ENCODE results near the gene TMEM270.
"Not testable (repeated sequence)": the region's sequence is repeated elsewhere in the genome, so short reads cannot be mapped to it uniquely, and the experiment has no call there.

Gene TMEM270

DNA sequence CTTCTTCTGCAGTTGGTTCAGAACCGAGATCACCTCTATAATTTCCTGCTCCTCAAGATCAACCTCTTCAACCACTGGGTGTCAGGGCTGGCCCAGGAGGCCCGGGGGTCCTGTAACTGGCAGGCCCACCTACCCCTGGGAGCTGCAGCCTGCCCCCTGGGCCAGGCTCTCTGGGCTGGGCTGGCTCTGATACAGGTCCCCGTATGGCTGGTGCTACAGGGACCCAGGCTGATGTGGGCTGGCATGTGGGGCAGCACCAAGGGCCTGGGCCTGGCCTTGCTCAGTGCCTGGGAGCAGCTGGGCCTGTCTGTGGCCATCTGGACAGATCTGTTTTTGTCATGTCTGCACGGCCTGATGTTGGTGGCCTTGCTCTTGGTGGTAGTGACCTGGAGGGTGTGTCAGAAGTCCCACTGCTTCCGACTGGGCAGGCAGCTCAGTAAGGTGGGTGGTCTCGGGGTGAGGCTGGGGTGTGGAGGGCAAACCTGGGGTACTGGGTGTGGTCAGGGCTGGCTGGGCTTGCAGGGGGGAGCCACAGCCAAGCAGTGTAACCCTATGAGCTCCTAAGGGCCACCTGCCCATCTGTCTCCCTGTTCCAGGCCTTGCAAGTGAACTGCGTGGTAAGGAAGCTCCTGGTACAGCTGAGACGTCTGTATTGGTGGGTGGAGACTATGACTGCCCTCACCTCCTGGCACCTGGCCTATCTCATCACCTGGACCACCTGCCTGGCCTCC lies 4.2 kb downstream of the TMEM270 start:
- DNase-seq, result no peak

DNA sequence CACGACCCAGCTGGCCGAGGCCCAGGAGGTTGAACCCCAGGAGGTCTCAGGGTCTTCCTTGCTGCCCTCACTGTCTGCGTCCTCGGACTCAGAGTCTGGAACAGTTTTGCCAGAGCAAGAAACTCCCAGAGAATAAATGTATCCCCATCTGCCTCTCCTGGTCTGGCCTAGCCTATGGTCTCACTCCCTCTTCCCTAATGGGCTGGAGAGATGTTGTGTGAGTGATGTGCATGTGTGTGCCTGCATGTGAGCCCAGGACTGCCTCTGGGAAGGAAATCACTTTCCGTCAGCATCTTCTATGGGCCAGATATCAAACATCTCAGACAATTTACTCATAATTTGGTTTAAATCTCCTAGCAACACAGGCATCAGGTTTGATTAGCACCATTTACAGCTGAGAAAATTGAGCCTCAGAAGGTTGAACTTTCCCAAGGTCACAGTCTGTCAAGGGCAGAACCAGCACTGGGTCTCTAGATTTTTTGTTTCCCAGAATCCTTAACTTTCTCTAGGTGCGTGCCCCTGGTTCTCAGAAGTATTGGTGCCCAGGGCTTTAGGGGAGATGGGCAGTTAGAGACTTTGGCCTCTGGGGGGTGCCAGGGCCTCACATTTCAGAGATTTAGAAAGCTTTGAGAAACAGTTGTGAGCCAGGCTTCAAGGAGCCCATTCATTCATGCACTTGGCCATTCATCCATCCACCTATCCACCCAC lies 4.9 kb downstream of the TMEM270 start:
- DNase-seq, result no peak

DNA sequence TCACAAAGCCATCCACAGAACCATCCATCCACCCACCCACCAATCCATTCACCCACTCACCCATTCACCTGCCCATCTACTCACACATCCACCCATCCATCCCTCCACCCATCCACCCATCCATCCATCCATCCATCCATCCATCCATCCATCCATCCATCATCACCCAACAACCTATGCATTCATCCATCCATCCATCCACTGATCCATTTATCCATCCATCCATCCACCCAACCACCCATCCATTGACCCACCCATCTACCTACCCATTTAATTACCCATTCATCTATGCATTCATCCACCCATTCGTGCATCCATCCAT lies 5.4 kb downstream of the TMEM270 start:
- no peak for DNase-seq

DNA sequence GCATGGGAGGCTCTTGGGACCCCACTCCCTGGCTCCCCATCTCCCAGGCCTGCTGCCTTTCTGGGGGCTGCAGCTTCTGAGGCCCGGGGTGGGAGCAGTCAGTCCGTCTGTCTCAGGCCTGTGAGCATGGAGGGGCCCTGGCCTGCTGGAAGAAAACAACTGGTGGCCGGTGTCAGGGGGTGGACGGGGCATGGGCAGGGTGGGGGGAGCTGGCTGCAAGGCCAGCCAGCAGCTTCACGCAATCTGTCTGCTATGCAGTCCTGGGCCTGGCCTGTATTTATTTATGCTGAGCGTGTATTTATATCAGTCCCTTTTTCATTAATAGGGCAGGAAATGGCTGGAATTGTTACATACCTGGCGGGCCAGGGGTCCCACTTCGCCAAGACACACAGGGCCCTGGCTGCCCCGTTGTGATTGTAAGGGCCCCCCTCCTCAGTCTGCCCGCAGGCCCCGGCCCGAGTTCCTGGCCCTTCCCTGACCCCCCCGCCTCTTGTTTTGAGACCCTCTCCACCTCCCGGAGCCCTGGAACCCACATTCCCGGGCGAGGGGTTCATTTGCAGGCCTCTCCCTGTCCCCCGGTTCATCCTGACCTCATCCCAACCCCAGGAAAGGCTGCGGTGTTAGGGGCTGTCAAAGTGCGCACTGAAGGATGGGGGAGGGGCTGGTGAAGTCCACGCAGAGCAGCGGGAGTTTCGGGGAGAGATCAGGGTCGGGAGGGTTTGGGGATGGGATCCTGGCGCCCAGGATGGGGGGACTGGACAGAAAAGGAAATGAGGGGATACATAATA lies 8.2 kb downstream of the TMEM270 start:
- no peak for DNase-seq

DNA sequence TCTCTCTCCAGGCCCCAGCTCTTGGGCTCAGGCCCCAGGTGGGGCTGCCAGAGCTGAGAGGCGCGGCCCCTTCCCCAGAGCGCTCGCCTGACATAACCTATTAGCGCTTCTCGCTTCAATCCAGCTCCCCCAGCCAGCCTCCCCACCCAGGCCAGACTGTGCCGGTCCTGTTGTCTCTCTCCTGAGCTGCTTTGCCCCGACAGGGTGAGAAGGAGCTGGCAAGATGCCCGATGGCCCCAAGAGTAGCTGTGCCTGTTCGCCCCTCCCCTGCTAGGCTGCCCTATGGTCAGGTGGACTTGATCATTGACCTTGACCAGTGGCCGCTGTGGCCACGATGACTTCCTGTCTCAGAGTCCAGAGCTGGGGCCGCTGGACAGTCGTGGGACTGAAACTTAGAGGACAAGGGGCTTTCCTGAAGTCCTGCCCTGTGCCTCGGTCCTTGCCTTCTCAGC lies 9.1 kb downstream of the TMEM270 start:
- no peak for DNase-seq

DNA sequence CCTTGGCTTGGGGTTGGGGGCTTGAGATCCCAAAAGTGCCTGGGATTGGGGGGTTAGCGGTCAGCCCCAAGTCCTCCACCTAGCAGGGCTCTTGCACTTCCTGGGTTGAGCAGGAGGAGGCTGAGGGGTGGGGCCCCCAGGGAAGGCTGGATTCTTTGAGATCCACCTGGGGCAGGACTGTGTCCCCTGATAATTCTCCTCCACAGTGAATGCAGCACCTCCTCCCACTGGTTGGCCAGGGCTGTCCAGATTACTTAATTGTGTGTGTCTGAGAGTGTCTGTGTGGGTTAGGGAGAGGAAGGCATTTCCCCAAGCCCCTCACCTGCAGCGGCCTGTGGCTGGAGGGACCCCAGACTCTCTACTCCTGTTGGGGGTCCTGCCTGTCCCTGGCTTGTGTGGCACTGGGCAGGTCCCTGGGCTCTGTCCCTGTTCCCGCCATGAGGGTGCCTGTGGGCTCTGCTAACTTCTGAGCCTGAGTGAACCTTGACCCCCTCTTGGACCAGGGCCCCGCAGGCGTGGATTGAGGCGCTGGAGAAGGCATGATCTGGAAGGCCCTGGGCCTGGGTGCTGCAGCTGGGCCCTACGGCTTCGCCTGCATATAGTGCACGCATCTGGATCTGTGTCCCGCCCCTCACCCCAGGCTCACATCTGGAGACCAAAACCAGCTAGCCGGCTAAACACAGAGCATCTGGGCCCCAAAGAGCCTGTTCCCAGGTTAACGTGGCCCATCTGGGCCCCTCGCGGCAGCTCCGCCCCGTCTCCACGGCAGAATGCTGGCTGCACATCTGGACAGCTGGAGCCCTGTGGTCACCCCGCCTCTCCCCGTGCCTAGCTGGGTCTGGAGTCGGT lies 10.4 kb downstream of the TMEM270 start:
- no peak for DNase-seq

DNA sequence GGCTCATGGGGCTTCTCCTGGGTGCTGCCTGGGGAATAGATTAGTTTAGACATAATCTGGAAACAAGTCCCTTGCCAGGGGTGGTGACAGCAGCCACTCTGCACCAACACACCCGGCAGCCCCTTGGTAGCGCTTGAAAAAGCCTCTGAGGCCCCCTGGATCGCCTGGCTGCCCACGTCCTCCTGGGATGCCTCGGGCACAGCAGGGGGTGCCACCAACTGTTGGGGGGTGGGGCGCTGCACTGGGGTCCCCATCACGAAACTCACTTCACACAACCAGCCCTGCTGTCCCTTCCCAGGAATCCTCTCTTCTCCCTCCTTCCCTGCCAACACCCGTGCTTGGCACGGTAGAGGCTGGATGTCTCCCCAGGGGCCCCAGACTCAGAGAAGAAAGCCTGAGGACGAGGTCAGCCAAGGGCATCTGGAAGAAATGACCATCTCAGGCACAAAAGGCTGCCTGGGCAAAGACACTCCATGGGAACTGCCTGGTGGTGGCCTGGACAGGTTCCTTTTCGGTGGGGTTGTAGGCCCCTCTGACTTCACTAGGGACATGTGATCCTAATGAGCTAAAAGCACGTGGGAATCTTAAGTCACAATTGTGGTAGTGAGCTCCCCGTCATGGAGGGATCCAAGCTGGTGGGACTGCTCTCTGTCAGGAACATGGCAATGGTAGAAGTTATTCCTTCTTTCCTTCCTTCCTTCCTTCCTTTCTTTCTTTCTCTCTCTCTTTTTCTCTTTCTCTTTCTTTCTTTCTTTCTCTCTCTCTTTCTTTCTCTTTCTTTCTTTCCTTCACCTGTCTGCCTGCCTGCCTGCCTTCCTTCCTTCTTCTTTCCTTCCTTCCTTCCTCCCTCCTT lies 11.3 kb downstream of the TMEM270 start:
- no peak for DNase-seq

DNA sequence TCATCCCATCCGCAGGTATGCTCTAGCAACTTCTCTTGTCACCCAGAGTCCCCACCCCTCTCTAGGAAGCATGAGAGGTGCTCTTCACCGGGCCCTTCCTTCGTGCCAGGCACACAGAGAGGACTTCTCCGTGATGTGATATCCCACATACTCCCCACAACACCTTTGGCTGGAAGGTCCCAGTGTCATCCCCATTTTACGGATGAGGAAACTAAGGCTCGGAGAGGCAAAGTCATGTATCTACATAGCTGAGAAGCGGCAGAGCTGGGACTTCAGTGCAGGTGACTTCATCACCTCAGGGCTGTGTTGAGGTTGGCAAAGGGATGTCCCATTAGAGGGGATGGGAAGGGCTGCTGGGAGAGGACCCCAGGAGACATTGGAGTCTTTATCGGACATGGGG lies 15.4 kb downstream of the TMEM270 start:
- no peak for DNase-seq

DNA sequence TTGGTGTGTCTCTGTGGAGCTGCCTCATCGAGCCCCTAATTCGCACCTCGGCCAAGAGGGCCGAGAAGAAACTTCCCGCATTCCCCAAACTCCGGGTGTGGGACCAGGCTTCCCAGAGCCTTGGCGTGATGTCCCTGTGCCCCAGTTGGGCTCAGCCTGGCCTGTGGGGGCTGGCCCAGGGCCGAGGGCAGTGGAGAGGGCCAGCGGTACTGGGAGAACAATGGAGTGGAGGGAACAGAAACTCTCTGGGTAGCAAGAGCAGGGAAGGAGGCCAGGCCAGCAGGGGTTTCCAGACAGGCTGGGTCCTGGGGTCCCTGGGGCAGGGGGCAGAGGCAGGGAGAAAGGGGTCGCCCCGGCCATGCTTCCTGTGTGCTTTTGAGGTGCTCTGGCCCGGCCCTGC lies 16.0 kb downstream of the TMEM270 start:
- DNase-seq, result no peak

DNA sequence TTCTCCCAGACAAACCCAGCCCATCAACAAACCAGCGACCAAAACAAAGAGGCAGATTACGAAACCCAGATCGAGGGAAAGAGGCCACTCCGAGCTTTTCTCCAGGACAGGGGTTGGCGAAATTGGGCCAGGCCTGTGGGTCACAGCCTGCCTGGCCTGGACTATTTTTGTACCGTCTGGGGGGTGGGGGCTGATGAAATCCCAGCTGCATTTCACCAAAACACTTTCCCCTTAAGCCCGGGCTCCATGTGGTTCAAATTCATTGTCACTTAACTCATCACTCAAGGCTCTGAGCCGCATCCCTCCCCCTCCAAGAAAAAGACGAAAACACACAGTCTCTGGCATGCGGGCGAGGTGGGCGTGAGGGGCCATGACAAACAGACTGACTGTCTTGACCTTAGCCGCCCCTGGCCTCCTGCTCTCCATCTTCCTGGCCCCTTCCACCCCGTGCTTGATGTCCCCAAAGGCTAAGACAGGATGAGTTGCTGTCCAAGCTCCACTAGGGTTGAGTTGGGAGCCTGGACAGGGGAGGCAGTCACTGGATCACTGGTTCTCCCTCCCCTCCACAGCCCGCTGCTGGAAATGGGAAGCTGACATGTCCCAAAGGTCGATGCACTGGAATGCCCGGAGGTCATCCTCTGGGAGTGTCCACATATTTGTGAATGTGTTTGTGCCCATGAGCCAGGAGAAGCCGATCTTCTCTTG lies 19.2 kb downstream of the TMEM270 start:
- DNase-seq, result no peak

DNA sequence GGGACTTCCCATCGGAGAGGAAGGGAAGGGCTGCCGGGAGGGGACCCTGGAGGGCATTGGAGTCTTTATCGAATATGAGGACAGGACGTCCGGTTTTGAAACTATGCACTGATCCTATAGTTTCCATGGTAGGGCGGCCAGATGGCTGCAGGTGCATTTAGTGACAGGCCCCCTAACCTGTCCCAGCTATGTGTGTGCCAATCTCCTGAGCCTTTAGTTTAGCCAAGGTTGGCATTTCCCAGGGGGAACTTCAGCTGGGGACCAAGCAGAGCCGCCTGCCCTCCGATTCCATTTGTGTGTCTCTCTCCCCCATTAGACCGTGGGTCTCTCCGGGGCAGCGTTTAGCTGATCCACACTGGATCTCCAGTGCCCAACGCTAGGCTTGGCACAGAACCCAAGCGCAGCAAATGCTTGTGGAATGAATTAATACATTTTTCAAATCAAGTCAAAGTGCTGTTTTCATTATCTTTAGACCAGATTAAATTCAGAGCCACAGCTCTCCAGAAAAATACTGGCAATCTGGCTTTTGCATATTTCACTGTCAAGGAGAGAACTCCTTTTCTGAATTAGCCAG lies 19.9 kb downstream of the TMEM270 start:
- DNase-seq, result no peak

DNA sequence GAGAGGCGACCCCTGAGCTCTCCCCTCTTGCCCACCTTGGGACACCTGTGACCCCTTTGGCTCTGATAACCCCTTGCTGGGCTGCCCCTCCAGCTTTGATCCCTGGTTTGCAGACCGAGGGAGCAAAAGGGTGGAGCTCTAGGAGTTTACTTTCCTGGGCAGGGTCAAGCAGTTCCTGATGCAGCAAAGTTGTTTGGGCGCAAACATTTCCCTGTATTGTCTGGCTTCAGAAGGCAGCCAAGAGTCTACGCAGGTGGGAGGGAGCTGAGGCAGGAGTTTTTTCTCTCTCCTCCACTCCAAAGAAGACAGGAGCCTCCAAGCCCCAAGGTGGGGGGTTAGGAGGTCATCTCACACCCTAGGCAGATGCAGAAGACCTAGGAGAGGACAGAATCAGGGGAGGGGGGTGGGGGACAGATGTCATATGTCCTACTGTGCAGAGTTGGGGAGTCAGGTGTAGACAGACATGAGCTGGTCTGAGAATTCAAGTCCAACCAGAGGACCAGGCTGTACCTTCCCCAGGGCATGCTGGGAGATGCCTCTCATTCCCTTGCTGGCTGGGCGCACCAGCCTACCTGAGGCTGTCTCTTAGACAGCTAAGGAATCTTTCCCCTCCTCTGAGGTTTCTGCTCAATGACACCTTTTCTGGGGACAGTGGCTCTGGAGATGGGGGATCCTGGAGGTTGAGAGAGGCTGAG lies 20.5 kb downstream of the TMEM270 start:
- no peak for DNase-seq

DNA sequence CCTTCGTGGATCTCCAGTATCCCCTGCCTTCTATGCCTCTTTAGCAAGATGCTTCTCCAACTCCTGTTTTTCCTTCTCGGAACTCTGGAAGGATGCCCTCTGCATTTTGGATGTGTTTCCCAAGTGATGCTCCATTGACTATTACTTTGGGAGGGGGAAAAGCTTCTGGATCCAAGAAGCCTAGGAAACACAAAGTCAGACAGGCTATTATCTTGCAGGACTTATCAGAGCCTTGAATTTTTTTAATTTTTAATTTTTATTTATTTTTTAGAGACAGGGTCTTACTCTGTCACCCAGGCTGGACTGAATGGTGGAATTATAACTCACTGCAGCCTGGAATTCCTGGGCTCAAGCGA lies 21.1 kb downstream of the TMEM270 start:
- DNase-seq, result no peak

DNA sequence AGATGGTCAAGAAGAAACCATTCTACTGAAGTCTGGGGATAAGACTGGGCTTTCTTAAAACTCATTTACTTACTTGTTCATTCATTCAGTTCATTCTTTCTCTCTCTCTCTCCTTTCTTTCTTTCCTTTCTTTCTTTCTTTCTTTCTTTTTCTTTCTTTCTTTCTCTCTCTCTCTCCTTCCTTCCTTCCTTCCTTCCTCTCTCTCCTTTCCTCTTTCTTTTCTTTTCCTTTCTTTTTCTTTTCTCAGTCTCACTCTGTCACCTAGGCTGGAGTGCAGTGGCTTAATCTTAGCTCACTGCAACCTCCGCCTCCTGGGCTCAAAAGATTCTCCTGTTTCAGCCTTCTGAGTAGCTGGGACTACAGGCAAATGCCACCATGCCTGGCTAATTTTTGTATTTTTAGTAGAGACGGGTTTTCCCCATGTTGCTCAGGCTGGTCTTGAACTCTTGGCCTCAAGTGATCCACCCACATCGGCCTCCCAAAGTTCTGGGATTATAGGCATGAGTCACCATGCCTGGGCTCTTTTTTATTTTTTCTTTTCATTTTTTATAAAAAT lies 24.0 kb downstream of the TMEM270 start:
- not testable (repeated sequence) for DNase-seq

DNA sequence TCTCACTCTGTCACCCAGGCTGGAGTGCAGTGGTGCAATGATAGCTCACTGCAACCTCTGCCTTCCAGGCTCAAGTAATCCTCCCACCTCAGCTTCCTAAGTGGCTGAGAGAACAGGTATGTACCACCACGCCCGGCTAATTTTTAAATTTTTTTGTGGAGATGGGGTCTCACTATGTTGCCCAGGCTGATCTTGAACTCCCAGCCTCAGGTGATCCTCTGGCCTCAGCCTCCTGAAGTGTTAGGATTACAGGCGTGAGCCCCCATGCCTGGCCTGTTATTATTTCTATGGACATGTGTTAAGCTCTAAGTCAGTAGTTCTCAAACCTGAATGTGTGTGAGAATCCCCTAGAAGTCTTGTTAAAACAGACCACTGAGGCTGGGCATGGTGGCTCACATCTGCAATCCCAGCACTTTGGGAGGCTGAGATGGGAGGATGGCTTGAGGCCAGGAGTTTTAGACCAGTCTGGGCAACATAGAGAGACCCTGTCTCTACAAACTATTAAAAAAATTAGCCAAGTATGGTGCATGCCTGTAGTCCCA lies 24.5 kb downstream of the TMEM270 start:
- DNase-seq, result no peak

DNA sequence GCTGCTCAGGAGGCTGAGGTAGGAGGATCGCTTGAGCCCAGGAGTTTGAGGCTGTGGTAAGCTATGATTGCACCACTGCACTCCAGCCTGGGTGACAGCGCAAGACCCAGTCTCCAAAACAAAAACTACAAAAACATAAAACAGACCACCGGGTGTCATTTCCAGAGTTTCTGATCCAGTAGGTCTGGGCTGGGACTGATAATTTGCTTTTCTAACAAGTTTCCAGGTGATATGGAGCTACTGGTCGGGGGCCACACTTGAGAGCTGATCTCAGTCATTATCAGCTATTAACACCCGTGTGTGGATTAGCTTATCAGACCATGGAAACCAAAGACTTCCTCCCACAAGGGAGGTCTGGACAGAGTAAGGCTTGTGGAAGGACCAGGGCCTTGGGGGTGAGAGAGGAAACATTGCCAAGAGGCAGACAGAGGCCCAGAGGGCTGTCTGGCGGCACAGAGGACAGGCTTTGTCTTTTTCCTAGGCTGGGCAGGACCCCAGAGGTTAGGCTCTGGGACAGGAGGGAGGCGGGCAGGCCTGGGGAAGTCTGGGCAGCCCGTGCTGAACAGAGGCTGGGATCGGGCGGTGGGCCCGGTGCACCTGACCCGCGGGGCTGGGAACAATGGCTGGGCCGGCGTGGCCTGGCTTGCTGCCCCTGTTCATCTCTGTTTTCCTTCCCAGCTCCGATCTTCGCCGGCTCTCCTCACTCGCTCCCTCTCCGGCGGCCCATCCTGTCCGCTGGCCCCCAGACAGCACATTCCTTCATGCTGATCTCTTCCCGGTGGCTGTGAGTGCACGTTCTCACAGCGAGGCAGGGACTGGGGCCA lies 25.2 kb downstream of the TMEM270 start:
- DNase-seq, result no peak

DNA sequence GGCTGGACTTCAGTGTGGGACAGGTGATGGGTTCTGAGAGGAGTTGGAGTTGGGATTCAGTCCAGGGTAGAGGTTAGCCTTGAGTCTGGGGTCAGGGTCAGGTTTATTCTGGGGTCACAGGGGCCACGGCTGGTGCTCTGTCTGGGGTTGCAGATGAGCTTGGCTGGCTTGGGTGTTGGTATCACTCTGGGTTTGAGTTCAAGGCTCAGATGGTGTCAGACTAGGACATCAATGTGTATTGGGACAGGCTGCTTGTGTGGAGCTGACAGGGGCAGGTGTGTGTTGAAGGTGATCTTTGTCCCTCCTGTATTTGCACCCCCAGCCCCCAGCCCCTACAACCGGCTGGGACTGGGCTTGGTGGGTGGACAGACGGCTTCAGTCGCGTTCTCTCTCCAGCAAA lies 26.8 kb downstream of the TMEM270 start:
- DNase-seq, result no peak

DNA sequence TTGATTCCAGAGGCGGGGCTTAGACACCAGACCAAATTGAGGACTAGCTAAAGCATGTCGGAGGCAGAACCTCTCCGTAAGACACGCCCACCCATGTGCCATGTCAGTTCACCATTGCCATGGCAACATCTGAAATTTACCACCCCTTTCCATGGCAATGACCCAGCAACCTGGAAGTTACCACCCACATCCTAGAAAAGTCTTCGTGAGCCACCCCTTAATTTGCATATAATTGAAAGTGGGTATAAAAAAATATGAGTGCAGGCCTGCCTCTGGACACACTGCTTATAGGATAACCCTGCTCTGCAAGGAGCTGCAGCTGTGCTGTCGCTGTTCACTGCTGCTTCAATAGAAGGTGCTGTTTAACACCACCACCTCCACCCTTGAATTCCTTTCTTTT lies 28.0 kb downstream of the TMEM270 start:
- no peak for DNase-seq

All from stimulated activated naive CD4-positive, alpha-beta T cell treated with Interleukin-2 at 50 U/mL for 16 hours (primary cell).